ENCODE data around the gene CCNB2. TPM values are rescaled to one million over a fixed set of nuclear protein-coding genes. Genes with fewer than 3 reads are reported as not detected.

CCNB2 gene
- total and polyA plus RNA-seq, 4 donors, result 1.5 to 5.1 (median 2.2) TPM

DNA sequence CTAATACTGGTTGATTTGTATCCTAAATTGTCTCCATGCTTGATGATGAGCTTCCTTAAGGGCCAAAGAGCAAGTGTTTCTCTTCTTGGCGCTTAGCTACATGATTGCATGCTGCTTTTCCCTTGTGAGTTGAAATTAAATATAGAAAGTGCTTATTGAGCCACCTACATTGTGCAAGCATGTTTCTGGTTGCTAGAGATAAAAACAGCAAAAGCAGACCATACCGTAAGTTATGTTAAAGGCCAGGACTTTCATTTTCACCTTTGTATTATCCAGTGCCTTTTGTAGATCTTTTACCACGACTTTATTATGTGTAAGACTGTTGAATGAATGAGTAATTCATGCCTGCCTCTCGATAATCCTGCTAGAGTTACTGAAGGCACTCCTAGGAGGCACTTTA is 41.9 kb upstream of the CCNB2 start:
- Histone ChIP-seq H3K9ac (ENCODE audit: insufficient read depth in 1 of 2, low read length in 2 of 2) (no peak overlapping the region), H3K36me3 (ENCODE audit: control insufficient read depth in 4 of 4, insufficient read depth in 4 of 4, low read length in 4 of 4) (peaks cover 25 to 53% (median 39%) of the 10 kb centered on the region in 4 donors), H3K4me3 (no peak overlapping the region), H3K27ac (ENCODE audit: low read depth in 1 of 2, low read length in 1 of 2) (no peak overlapping the region), H3K4me1 (ENCODE audit: control insufficient read depth in 5 of 5, insufficient read depth in 5 of 5, low read length in 5 of 5) (peaks cover 0 to 3% (median 0%) of the 10 kb centered on the region in 5 donors), H3K9me3 (ENCODE audit: control insufficient read depth in 4 of 4, insufficient read depth in 3 of 4, low read length in 3 of 4) (no peaks in the 10 kb centered on the region), H3K27me3 (ENCODE audit: control insufficient read depth in 3 of 3, insufficient read depth in 3 of 3, low read length in 2 of 3) (no peaks in the 10 kb centered on the region)
- WGBS, 2 donors, result 70 to 83% methylated on average over 4 of the region's 4 CpGs
- DNase-seq (no peak), ATAC-seq (ENCODE audit: insufficient read depth, low FRiP score) (no peak)
- TF ChIP-seq, protein P1, sequence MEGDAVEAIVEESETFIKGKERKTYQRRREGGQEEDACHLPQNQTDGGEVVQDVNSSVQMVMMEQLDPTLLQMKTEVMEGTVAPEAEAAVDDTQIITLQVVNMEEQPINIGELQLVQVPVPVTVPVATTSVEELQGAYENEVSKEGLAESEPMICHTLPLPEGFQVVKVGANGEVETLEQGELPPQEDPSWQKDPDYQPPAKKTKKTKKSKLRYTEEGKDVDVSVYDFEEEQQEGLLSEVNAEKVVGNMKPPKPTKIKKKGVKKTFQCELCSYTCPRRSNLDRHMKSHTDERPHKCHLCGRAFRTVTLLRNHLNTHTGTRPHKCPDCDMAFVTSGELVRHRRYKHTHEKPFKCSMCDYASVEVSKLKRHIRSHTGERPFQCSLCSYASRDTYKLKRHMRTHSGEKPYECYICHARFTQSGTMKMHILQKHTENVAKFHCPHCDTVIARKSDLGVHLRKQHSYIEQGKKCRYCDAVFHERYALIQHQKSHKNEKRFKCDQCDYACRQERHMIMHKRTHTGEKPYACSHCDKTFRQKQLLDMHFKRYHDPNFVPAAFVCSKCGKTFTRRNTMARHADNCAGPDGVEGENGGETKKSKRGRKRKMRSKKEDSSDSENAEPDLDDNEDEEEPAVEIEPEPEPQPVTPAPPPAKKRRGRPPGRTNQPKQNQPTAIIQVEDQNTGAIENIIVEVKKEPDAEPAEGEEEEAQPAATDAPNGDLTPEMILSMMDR (IDR thresholded peaks at IDR 0.05; ENCODE audit: control extremely low read depth, extremely low read depth), result no peak

DNA sequence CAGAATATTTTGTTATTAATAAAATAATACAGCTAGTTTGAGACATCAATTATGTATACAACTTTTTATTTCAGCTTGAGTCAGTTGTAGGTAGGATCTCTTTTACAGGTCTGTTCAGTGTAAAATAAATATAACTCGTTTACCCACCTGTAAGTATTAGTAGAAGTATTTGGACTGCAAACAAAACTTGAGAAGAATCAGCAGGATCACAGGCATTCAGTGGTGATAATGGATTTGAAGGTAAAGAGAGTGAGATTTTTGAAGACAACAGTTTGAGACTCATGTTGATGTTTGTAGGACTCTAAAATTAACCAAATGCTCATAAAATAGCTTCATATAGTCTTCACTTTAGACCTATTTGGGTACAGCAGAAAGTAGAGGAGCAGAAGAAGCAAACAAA is 35.5 kb upstream of the CCNB2 start:
- TF ChIP-seq, protein P1 (IDR thresholded peaks at IDR 0.05; ENCODE audit: control extremely low read depth, extremely low read depth), result no peak
- no peak for ATAC-seq (ENCODE audit: insufficient read depth, low FRiP score)
- H3K36me3 ChIP-seq (ENCODE audit: control insufficient read depth in 4 of 4, insufficient read depth in 4 of 4, low read length in 4 of 4), result peaks cover 15 to 36% (median 29%) of the 10 kb centered on the region in 4 donors
- H3K27me3 ChIP-seq (ENCODE audit: control insufficient read depth in 3 of 3, insufficient read depth in 3 of 3, low read length in 2 of 3), result no peaks in the 10 kb centered on the region
- H3K9me3 ChIP-seq (ENCODE audit: control insufficient read depth in 4 of 4, insufficient read depth in 3 of 4, low read length in 3 of 4), result peaks cover 0 to 4% (median 1%) of the 10 kb centered on the region in 4 donors
- WGBS, 2 donors, result 59 to 71% methylated on average over 1 of the region's 1 CpG
- H3K4me3 ChIP-seq, result no peak overlapping the region
- no peaks in the 10 kb centered on the region for H3K4me1 ChIP-seq (ENCODE audit: control insufficient read depth in 5 of 5, insufficient read depth in 5 of 5, low read length in 5 of 5)
- no peak overlapping the region for H3K27ac ChIP-seq (ENCODE audit: low read depth in 1 of 2, low read length in 1 of 2)
- DNase-seq, result no peak
- H3K9ac ChIP-seq (ENCODE audit: insufficient read depth in 1 of 2, low read length in 2 of 2), result no peak overlapping the region

DNA sequence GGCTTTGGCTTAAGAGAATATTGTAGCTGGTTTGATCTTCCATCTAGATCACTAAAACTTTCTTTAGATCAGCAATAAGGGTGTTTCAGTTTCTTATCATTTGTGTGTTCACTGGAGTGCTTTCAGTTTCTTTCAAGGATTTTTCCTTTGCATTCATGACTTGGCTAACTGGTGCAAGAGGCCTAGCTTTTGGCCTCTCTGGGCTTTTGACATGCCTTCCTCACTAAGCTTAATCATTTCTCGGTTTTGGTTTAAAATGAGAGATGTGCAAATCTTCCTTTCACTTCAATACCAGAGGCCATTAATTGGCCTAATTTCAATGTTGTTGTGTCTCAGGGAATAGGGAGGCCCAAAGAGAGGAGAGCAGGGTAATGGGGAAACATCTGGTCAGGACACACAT is 30.3 kb upstream of the CCNB2 start:
- TF ChIP-seq, protein P1 (IDR thresholded peaks at IDR 0.05; ENCODE audit: control extremely low read depth, extremely low read depth), result no peak
- Histone ChIP-seq H3K27me3 (ENCODE audit: control insufficient read depth in 3 of 3, insufficient read depth in 3 of 3, low read length in 2 of 3) (no peaks in the 10 kb centered on the region), H3K9me3 (ENCODE audit: control insufficient read depth in 4 of 4, insufficient read depth in 3 of 4, low read length in 3 of 4) (peaks cover 0 to 4% (median 1%) of the 10 kb centered on the region in 4 donors), H3K36me3 (ENCODE audit: control insufficient read depth in 4 of 4, insufficient read depth in 4 of 4, low read length in 4 of 4) (peaks cover 10 to 24% (median 18%) of the 10 kb centered on the region in 4 donors), H3K27ac (ENCODE audit: low read depth in 1 of 2, low read length in 1 of 2) (no peak overlapping the region), H3K4me3 (no peak overlapping the region), H3K9ac (ENCODE audit: insufficient read depth in 1 of 2, low read length in 2 of 2) (no peak overlapping the region), H3K4me1 (ENCODE audit: control insufficient read depth in 5 of 5, insufficient read depth in 5 of 5, low read length in 5 of 5) (no peaks in the 10 kb centered on the region)
- DNase-seq, result no peak
- no peak for ATAC-seq (ENCODE audit: insufficient read depth, low FRiP score)
- WGBS, 2 donors, result 92 to 94% methylated on average over 1 of the region's 1 CpG

DNA sequence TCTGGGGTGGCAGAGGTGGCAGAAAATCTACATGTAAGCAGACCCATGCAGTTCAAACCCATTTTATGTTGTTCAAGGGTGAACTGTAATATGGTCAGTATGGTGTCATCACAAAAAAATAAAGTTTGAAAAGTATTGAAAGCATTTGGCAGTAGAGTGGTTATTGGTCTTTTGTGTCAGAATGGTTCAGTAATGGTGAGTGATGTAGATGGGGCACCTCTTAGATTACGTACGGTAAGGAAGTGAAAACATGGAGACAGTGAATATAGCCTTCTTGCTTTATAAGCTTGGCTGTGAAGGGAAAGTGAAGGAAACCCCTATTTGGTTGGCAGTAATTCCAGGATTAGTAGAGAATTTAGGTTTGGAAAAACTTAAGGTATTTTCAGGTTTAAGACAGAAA is 17.2 kb upstream of the CCNB2 start:
- H3K9me3 ChIP-seq (ENCODE audit: control insufficient read depth in 4 of 4, insufficient read depth in 3 of 4, low read length in 3 of 4), result no peaks in the 10 kb centered on the region
- no peak overlapping the region for H3K9ac ChIP-seq (ENCODE audit: insufficient read depth in 1 of 2, low read length in 2 of 2)
- no peaks in the 10 kb centered on the region for H3K4me1 ChIP-seq (ENCODE audit: control insufficient read depth in 5 of 5, insufficient read depth in 5 of 5, low read length in 5 of 5)
- H3K4me3 ChIP-seq, result no peak overlapping the region
- 97 to 100% methylated on average over 2 of the region's 2 CpGs for WGBS, 2 donors
- H3K27me3 ChIP-seq (ENCODE audit: control insufficient read depth in 3 of 3, insufficient read depth in 3 of 3, low read length in 2 of 3), result no peaks in the 10 kb centered on the region
- H3K27ac ChIP-seq (ENCODE audit: low read depth in 1 of 2, low read length in 1 of 2), result no peak overlapping the region
- H3K36me3 ChIP-seq (ENCODE audit: control insufficient read depth in 4 of 4, insufficient read depth in 4 of 4, low read length in 4 of 4), result peaks cover 16 to 34% (median 25%) of the 10 kb centered on the region in 4 donors
- ATAC-seq (ENCODE audit: insufficient read depth, low FRiP score), result no peak
- TF ChIP-seq, protein P1 (IDR thresholded peaks at IDR 0.05; ENCODE audit: control extremely low read depth, extremely low read depth), result no peak
- DNase-seq, result no peak
